Gastrocnemius medialis (tissue), 4 donors: ENCODE results near the gene CCDC81.

Source experiments
- POLR2A ChIP-seq, 2 donors: fragments of 450-650 bp; IDR thresholded peaks; one replicate each; pipeline ENCODE4 v1.6.1; 2017; ENCODE audit warnings: antibody characterized with exemption in 2 of 2, mild to moderate bottlenecking in 2 of 2, moderate library complexity in 2 of 2
- TF ChIP-seq, protein P1 (sequence below), 5 experiments: fragments of 450-650 bp in 3 of 5; fragments of 200-600 bp in 2 of 5; sonication (generic) in 2 of 5; IDR thresholded peaks in 4 of 5; conservative IDR thresholded peaks in 1 of 5; 1 replicate in 4 of 5; 2 replicates in 1 of 5; pipeline ENCODE4 v1.5.1; 2016 to 2019; ENCODE audit warnings: antibody characterized with exemption in 5 of 5, mild to moderate bottlenecking in 3 of 5, moderate library complexity in 3 of 5

DNA sequence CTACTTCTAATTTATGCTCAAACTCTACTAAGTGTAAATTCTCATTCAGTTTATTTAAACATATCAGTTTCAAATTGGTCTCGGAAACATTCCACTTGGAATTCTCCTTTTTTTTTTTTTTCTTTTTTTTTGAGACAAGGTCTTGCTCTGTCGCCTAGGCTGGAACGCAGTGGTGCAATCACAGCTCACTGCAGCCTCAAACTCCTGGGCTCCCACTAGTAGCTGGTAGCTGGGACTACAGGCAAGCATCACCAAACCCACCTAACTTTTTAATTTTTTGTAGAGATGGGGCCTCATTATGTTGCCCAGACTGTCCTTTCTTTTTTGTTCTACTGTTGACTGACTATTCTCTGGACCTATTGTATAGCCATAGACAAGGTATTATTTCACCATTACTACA is 33.3 kb upstream of the CCDC81 start:
- TF ChIP-seq, protein P1, sequence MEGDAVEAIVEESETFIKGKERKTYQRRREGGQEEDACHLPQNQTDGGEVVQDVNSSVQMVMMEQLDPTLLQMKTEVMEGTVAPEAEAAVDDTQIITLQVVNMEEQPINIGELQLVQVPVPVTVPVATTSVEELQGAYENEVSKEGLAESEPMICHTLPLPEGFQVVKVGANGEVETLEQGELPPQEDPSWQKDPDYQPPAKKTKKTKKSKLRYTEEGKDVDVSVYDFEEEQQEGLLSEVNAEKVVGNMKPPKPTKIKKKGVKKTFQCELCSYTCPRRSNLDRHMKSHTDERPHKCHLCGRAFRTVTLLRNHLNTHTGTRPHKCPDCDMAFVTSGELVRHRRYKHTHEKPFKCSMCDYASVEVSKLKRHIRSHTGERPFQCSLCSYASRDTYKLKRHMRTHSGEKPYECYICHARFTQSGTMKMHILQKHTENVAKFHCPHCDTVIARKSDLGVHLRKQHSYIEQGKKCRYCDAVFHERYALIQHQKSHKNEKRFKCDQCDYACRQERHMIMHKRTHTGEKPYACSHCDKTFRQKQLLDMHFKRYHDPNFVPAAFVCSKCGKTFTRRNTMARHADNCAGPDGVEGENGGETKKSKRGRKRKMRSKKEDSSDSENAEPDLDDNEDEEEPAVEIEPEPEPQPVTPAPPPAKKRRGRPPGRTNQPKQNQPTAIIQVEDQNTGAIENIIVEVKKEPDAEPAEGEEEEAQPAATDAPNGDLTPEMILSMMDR (IDR thresholded peaks at IDR 0.05 in 4 of 5, conservative IDR thresholded peaks at IDR 0.05 in 1 of 5): no peak
- TF ChIP-seq POLR2A (IDR thresholded peaks at IDR 0.05): no peak
